OCI-LY3 (cell line): ENCODE measurements around the gene WDFY4.

Source experiments
- H2AFZ ChIP-seq: fragments of 200-600, 300-600 bp; shearing (Covaris generic); 2 replicates; pipeline ENCODE4 v1.6.0; 2014; ENCODE audit warnings: antibody characterized with exemption, low read depth, low read length
- H3K27ac ChIP-seq: fragments of 200-600, 300-600 bp; sonication (generic); 2 replicates; pipeline ENCODE4 v1.5.1; 2014; ENCODE audit warnings: mild to moderate bottlenecking, low read length, moderate library complexity, mixed read lengths
- H3K27me3 ChIP-seq: fragments of 200-600, 300-600 bp; sonication (generic); 2 replicates; pipeline ENCODE4 v1.6.1; 2014; ENCODE audit warnings: low read depth, low read length, mixed read lengths
- H3K36me3 ChIP-seq: fragments of 200-600, 300-600 bp; sonication (generic); replicated peaks from 2 replicates; pipeline ENCODE3; 2014; ENCODE audit warnings: low read depth, low read length, mixed read lengths
- H3K4me1 ChIP-seq: fragments of 300-600, 200-600 bp; sonication (generic); 2 replicates; pipeline ENCODE4 v1.6.1; 2014; ENCODE audit warnings: low read length, mixed read lengths
- H3K4me2 ChIP-seq: fragments of 200-600, 300-600 bp; sonication (generic); 2 replicates; pipeline ENCODE4 v1.6.1; 2014; ENCODE audit warnings: low read length, mixed read lengths
- H3K4me3 ChIP-seq: fragments of 300-600, 200-600 bp; sonication (generic); 2 replicates; pipeline ENCODE4 v1.5.1; 2014; ENCODE audit warnings: antibody characterized with exemption, mild to moderate bottlenecking, low read length, moderate library complexity
- H3K79me2 ChIP-seq: fragments of 300-600, 200-600 bp; shearing (Covaris generic); 2 replicates; pipeline ENCODE4 v1.6.1; 2014; ENCODE audit warnings: mild to moderate bottlenecking, low read length, mixed read lengths
- H3K9ac ChIP-seq: fragments of 300-600, 200-600 bp; shearing (Covaris generic); 2 replicates; pipeline ENCODE4 v1.6.0; 2014; ENCODE audit warnings: mild to moderate bottlenecking, low read length, moderate library complexity
- H3K9me3 ChIP-seq: fragments of 200-600, 300-600 bp; shearing (Covaris generic); 2 replicates; pipeline ENCODE4 v1.6.1; 2014; ENCODE audit warnings: low read length, mixed read lengths; ENCODE audit not compliant: insufficient read depth
- H4K20me1 ChIP-seq: fragments of 200-600, 300-600 bp; sonication (generic); 2 replicates; pipeline ENCODE4 v1.6.1; 2016; ENCODE audit warnings: low read length, mixed read lengths; ENCODE audit not compliant: insufficient read depth
- EZH2phosphoT487 ChIP-seq: fragments of 200-600 bp; shearing (Covaris generic); IDR thresholded peaks from 2 replicates; pipeline ENCODE4 v1.6.1; 2018; ENCODE audit warnings: antibody characterized with exemption, mixed run types, low read depth
- TF ChIP-seq, protein P1 (sequence below): fragments of 200-600, 300-600 bp; sonication (generic); IDR thresholded peaks from 2 replicates; pipeline ENCODE4 v1.5.1; 2014; ENCODE audit warnings: antibody characterized with exemption, low read length, low read depth

The WDFY4 gene

GRCh38 chr10:48974510-48975156 is 290.0 kb downstream of the WDFY4 start:
- no peaks in the 10 kb centered on the region for H3K27me3 ChIP-seq
- no peak overlapping the region for H3K4me2 ChIP-seq
- H3K9me3 ChIP-seq: no peaks in the 10 kb centered on the region
- no peak overlapping the region for H2AFZ ChIP-seq
- TF ChIP-seq EZH2phosphoT487: no peak
- TF ChIP-seq, protein P1, sequence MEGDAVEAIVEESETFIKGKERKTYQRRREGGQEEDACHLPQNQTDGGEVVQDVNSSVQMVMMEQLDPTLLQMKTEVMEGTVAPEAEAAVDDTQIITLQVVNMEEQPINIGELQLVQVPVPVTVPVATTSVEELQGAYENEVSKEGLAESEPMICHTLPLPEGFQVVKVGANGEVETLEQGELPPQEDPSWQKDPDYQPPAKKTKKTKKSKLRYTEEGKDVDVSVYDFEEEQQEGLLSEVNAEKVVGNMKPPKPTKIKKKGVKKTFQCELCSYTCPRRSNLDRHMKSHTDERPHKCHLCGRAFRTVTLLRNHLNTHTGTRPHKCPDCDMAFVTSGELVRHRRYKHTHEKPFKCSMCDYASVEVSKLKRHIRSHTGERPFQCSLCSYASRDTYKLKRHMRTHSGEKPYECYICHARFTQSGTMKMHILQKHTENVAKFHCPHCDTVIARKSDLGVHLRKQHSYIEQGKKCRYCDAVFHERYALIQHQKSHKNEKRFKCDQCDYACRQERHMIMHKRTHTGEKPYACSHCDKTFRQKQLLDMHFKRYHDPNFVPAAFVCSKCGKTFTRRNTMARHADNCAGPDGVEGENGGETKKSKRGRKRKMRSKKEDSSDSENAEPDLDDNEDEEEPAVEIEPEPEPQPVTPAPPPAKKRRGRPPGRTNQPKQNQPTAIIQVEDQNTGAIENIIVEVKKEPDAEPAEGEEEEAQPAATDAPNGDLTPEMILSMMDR: no peak
- H4K20me1 ChIP-seq: no peaks in the 10 kb centered on the region
- H3K4me3 ChIP-seq: no peak overlapping the region
- H3K36me3 ChIP-seq: peaks cover 29% of the 10 kb centered on the region
- H3K9ac ChIP-seq: no peak overlapping the region
- H3K4me1 ChIP-seq: no peaks in the 10 kb centered on the region
- no peak overlapping the region for H3K27ac ChIP-seq
- no peaks in the 10 kb centered on the region for H3K79me2 ChIP-seq

DNA sequence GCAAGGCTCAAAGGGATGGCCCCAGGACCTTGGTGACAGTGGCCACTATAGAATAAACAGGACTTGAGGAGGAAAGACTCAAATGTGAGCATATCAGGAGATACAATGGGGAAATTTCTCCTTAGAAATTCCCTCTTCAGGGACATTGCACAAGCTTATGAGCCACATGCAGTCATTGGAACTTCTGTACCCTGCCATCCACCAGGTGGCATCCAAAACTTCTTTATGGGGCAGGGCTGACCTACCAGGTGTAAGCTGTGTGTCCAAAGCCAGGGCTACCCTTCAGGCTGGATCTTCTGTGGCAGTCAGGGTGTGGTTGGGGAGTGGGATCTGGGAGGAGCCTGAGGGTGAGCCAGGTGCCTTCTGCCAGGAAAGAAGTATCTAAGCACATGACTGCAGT is 291.5 kb downstream of the WDFY4 start:
- H3K36me3 ChIP-seq: peaks cover 33% of the 10 kb centered on the region
- H3K9ac ChIP-seq: no peak overlapping the region
- TF ChIP-seq, protein P1: no peak
- TF ChIP-seq EZH2phosphoT487: no peak

DNA sequence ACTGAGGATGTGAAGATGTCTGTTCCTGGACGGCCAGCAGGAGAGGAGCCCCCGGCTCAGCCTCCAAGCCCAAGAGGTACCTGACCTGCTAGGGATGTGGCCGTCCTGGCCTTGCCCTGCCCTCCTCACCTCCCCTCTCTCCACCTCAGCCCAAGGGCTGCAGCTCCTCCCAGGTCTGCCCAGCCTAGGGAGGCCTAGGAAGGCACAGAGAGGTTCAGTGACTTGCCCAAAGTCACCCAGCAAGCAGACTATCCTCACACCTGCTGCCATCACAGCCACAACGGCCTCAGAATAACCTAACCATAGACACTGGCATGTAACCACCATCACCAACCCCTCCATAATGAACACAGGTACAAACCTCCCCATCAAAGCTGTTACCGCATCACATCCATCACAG is 293.6 kb downstream of the WDFY4 start:
- no peaks in the 10 kb centered on the region for H3K79me2 ChIP-seq
- H2AFZ ChIP-seq: no peak overlapping the region
- no peaks in the 10 kb centered on the region for H4K20me1 ChIP-seq
- no peak overlapping the region for H3K4me3 ChIP-seq
- peaks cover 38% of the 10 kb centered on the region for H3K36me3 ChIP-seq
- H3K4me2 ChIP-seq: no peak overlapping the region
- H3K4me1 ChIP-seq: no peaks in the 10 kb centered on the region
- H3K27me3 ChIP-seq: no peaks in the 10 kb centered on the region
- no peak overlapping the region for H3K9ac ChIP-seq
- H3K9me3 ChIP-seq: no peaks in the 10 kb centered on the region
- TF ChIP-seq, protein P1: no peak
- no peak for TF ChIP-seq EZH2phosphoT487
- H3K27ac ChIP-seq: no peak overlapping the region

More for the DNA sequence above, 291.5 kb downstream of the WDFY4 start:
- Histone ChIP-seq H3K79me2 (no peaks in the 10 kb centered on the region), H3K4me3 (no peak overlapping the region), H3K4me1 (no peaks in the 10 kb centered on the region), H3K27ac (no peak overlapping the region), H2AFZ (no peak overlapping the region), H3K27me3 (no peaks in the 10 kb centered on the region), H4K20me1 (no peaks in the 10 kb centered on the region), H3K4me2 (no peak overlapping the region), H3K9me3 (no peaks in the 10 kb centered on the region)

GRCh38 chr10:48981310-48981907 is 296.7 kb downstream of the WDFY4 start:
- no peak overlapping the region for H3K27ac ChIP-seq
- H2AFZ ChIP-seq: no peak overlapping the region
- no peak overlapping the region for H3K4me3 ChIP-seq
- no peak overlapping the region for H3K9ac ChIP-seq
- H3K4me2 ChIP-seq: no peak overlapping the region
- no peaks in the 10 kb centered on the region for H3K9me3 ChIP-seq
- H4K20me1 ChIP-seq: no peaks in the 10 kb centered on the region
- no peaks in the 10 kb centered on the region for H3K79me2 ChIP-seq
- H3K27me3 ChIP-seq: no peaks in the 10 kb centered on the region
- H3K36me3 ChIP-seq: peaks cover 29% of the 10 kb centered on the region
- no peaks in the 10 kb centered on the region for H3K4me1 ChIP-seq
- TF ChIP-seq, protein P1: peak; percentile 67
- no peak for TF ChIP-seq EZH2phosphoT487
